NCI-H2227 (cell line): ENCODE results near the gene SHROOM1.
"Not testable (repeated sequence)": the region's sequence is repeated elsewhere in the genome, so short reads cannot be mapped to it uniquely, and the experiment has no call there.

Experiments
- DNase-seq: peaks from one replicate; lab custom pipeline; 2025; ENCODE audit not compliant: unreplicated experiment; lab: John Stamatoyannopoulos, UW

The SHROOM1 gene

DNA sequence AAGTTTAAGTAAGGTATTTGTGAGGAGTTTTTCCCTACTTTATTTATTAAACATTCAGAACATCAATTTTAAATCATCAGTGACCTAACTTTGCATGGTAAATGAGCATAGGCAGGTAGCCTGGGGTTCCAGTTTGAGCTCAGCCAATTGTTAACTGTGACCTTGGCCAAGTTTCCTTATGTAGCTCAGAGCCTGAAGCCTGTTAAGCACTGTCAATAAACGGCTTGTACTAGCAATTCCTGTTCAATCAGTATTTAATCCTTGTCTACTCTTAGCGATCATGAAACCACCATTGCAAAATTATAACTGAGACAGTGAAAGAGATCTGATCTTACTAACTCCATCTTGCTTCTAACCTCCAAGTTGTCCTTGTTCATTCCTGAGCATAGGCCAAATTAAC is 22.0 kb downstream of the SHROOM1 start:
- DNase-seq, result no peak

GRCh38 chr5:132807163-132807838 is 23.1 kb downstream of the SHROOM1 start:
- peak; percentile 21 for DNase-seq

DNA sequence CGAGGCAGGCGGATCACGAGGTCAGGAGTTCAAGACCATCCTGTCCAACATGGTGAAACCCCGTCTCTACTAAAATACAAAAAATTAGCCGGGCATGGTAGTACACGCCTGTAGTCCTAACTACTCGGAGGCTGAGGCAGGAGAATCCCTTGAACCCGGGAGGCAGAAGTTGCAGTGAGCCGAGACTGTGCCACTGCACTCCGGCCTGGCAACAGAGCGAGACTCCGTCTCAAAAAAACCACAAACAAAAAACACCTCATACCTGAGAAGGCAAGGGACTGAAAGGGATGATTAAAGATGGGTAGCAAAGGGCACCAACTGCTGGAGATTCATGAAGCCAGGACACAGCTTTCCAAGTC is 23.7 kb downstream of the SHROOM1 start:
- not testable (repeated sequence) for DNase-seq

DNA sequence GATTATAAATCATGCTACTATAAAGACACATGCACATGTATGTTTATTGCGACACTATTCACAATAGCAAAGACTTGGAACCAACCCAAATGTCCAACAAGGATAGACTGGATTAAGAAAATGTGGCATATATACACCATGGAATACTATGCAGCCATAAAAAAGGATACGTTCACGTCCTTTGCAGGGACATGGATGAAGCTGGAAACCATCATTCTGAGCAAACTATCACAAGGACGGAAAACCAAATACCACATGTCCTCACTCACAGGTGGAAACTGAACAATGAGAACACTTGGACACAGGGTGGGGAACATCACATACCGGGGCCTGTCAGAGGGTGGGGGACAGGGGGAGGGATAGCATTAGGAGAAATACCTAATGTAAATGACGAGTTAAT is 24.6 kb downstream of the SHROOM1 start:
- not testable (repeated sequence) for DNase-seq

GRCh38 chr5:132804219-132804618 is 26.2 kb downstream of the SHROOM1 start:
- not testable (repeated sequence) for DNase-seq

DNA sequence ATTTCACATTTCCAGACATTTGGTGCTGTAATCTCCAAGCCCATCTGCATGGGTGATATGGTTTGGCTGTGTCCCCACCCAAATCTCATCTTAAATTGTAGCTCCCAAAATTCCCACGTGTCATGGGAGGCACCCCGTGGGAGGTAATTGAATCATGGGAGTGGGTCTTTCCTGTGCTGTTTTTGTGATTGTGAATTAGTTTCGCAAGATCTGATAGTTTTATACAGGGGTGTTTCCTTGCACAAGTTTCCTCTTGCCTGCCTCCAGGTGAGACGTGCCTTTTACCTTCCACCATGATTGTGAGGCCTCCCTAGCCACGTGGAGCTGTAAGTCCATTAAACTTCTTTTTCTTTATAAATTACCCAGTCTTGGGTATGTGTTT is 27.8 kb downstream of the SHROOM1 start:
- not testable (repeated sequence) for DNase-seq

DNA sequence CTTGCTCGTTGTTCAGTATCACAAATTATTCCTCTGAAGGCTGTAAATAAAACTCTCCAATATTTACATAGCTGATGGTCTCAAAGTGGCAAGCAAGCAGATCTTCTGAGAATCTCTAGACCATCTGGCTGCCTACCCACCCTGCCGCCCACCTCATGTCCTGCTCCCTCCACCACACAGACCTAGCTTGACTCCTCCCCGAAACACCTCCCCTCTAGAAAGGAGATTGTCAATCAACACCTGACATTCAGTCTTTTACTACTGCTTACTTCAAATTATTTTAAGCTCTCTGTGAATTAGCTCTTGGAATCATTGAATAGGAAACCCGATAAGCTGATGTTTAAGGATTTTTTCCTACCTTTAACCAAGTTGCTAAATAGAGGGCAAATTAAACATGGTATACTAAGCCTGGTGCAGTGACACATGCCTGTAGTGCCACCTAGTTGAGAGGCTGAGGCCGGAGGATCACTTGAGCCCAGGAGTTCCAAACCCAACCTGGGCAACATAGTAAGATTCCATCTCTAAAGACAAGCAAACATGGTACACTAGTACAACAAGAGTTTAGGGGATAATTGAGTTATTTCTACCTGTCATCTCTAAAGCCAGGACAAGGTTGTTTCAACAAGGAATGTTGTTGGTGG is 28.3 kb downstream of the SHROOM1 start:
- no peak for DNase-seq

DNA sequence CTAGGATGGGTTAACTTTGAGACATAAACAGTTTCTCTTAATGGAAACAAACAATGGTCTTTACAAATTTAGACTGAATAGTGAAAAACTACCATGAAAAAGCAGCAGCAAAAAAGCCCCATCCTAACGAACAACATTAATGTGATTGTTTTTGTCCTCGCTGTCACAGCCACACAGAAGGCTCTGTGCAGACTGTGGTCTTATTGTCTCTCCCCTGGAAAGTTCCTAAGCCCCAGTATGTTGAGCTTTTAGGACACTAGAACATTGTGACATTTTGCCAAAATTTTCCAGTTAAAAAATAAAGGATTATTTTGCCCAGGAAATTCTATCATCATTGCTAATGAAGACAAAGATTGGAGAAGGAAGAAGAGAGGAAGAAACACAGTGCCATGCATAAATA is 29.9 kb downstream of the SHROOM1 start:
- DNase-seq, result no peak

- DNase-seq, result no peak
Observed at GRCh38 chr5:132799392-132799791, 31.1 kb downstream of the SHROOM1 start.

DNA sequence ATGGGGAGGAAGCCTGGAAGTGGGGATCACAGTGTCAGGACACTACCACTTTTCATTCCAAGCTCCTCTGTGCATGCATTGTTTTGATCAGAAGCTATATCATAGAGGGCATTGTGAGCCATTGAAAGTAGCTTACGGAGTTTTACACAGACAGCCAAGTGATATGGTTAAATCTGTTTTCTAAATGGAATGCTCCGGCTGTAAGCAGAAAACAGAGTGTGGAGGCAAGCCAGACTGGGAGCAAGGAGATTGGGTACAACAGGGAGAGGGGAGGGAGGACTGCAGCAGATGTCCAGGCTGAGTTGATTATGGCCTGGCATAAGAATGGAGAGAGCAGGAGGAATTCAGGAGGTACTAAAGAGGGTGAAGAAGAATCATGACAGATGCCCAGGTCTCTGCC is 32.8 kb downstream of the SHROOM1 start:
- no peak for DNase-seq

DNA sequence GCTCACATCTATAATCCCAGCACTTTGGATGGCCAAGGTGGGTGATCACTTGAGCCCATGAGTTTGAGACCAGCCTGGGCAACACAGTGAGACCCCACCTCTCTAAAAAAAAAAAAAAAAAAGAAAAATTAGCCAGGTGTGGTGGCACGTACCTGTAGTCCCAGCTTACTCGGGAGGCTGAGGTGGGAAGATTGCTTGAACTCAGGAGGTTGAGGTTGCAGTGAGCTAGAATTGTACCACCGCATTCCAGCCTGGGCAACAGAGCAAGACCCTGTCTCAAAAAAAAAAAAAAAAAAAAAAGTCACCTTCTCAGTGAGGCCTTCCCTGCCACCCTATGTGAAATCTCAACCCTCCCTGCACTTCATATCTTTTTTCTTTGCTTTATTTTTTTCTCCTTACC is 39.4 kb downstream of the SHROOM1 start:
- no peak for DNase-seq

DNA sequence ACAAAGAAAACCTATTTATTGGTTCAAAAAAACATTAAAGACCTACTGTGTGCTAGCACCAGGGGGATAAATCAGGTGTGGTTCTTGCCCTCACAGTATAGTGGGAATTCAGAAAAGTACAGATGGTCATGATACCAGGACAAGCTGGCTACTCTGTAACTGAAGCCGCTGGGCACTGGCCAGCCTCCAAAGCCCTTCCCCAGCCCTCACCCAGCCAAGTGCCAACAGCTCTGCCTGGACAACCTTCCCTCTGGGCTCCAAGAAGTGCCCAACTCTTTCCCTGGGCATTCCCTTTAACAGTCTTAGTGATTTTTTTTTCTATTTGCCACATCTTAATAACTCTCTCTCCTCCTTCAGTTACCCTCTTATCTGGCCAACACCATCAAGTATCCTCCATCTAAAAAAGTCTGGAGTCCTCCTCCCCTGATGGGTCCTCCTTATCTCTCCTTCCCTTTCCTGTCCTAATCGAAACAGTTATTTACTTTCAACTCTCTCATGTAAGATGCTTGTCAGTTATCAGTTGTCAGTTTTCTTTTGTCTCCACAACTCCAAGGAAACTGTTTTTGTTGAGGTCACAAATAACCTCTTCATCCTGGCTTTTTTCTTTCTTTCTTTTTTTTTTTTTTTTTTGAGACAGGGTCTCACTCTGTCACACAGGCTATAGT is 40.1 kb downstream of the SHROOM1 start:
- DNase-seq, result no peak

DNA sequence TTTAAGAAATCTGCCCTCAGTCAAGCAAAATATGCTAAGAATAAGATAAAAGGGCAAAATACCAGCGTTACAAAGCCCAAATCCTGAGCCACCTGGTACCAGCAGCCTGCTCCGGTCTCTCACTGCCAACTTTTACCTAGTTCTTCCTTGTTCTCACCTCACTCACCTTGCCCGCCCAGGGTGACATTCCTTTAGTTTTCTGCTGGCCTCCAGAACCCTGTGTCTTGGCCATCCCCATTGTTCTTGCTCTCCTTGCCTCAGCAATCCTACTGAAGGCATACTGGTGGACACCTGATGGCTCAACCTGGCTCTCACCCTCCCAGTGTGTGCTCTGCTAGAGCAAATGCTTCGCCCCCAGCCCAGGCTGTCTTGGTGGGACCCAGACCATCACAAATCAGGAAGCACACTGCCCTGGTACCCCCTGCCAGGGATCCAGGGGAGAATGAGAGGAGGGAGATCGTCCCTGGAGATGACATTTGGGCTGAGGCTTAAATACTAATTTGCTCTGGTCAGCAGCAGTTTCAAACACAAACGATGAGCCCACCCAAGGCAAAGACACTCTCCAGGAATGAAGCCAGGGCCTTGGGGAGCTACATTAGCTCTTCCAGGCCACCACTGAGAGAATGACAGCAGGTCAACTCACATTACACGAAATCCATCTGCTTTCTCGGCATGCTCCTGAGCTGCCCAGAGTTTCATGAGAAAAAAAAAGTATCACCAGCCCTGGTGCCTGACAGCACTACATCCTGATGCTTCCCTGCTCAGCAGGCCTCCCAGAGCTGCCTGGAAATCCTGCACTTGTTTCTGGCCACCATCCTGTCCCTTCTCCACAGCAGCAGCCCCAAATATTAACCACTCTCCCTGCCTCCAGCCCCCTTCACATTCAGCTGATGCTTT is 41.2 kb downstream of the SHROOM1 start:
- DNase-seq, result no peak

- DNase-seq, result no peak
Observed at GRCh38 chr5:132788508-132788907, 41.9 kb downstream of the SHROOM1 start.

DNA sequence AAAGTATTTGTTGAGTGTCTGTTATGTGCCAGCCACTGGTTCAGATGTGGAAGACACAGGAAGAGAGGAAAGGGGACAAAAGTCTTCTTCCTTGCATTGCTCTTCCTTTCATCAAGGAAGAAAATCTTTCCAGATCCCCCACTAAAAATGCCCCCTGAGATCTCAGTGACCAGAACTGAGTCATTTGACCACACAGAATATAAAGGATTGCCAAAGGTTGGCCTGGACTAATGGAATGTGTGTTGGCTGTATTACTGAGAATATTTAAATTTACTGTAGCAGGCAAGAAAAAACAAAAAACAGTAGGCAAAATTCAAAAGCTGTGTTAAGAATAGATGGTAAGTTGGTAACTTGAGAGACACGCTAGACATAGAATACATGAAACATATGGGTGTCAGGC is 43.4 kb downstream of the SHROOM1 start:
- DNase-seq, result no peak

- DNase-seq, result no peak
Observed at GRCh38 chr5:132785864-132786263, 44.6 kb downstream of the SHROOM1 start.

DNA sequence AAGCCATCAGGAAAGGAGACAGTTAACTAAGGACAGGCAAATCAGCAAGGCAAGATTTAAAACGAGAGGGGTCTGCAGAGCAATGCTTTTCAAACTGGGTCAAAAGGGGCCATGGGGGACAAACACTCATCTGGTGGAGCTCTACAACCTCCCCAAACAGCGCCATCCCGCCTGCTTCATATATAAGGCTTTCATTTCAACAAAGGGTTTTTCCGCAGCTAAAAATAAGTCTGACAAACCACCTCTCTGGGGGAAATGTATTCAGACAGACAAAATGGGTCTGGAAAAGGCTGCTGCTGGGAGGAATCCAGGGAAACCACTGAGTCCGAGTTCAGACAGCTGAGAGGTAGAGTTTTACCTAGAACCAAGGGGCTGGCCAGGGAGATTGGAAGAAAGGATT is 45.1 kb downstream of the SHROOM1 start:
- no peak for DNase-seq

DNA sequence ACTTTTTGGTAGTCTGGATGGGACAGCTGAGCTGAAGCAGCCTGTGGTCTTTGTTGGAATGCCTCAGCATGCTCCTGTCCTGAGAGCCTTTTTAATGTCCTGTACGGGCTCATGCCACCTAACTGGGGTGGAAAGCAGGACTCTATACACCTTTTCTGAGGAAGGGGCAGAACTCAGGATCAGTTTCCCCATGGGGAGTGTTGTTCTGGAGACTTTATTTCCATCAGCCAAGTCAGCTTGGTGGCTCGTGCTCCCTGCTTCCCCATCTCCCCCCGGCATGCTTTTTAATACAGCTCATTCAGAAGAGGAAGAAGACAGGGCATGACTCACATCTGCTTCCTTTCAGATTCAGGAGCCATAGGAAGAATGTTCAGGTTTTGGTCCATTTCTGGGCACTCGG is 48.3 kb downstream of the SHROOM1 start:
- no peak for DNase-seq

GRCh38 chr5:132781029-132781428 is 49.4 kb downstream of the SHROOM1 start:
- no peak for DNase-seq

- no peak for DNase-seq
Observed at GRCh38 chr5:132780577-132780976, 49.9 kb downstream of the SHROOM1 start.

DNA sequence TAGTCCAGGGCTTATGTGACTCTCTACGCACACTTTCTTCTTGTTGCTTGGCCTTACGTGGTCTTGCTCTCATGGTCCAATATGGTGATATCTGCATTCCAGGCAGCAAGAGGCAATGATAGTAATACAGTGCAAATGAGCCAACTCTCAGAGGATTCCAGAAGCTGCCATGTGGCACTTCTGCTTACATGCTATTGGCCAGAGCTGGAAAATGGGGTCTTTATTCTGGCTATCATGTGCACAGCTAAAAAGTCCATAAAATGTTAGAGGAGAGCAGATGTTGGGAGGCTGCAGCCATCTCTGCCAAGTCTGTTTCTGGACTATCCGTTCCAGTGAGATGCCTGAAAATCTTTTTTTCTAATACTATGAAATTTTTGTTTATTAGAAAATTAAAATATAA is 50.5 kb downstream of the SHROOM1 start:
- no peak for DNase-seq

- DNase-seq, result no peak
Observed at GRCh38 chr5:132778856-132779255, 51.6 kb downstream of the SHROOM1 start.
